ENCODE results near the gene DNAJC5.

DNAJC5 gene

GRCh38 chr20:63963784-63964301 is 68.9 kb downstream of the DNAJC5 start:
- H3K27ac ChIP-seq (ENCODE audit: low read depth, low read length) = no peak overlapping the region
- no peak overlapping the region for H3K4me2 ChIP-seq (ENCODE audit: low read depth, low read length, poor library complexity, severe bottlenecking)
- no peaks in the 10 kb centered on the region for H3F3A ChIP-seq (ENCODE audit: insufficient read depth)
- H3K9ac ChIP-seq (ENCODE audit: low read length) = no peak overlapping the region
- H3K79me2 ChIP-seq (ENCODE audit: insufficient read depth, low read length) = no peaks in the 10 kb centered on the region
- H3K36me3 ChIP-seq (ENCODE audit: low read length) = no peaks in the 10 kb centered on the region
- H4K20me1 ChIP-seq (ENCODE audit: low read depth, low read length) = no peaks in the 10 kb centered on the region
- H3K9me3 ChIP-seq (ENCODE audit: insufficient read depth, low read length) = peaks cover 15% of the 10 kb centered on the region; the same call in 1 of the 2 replicates
- H2AFZ ChIP-seq (ENCODE audit: low read depth, low read length, severe bottlenecking) = no peak overlapping the region
- H3K9me2 ChIP-seq (replicated peaks; ENCODE audit: insufficient read depth, low read length) = no peaks in the 10 kb centered on the region
- no peaks in the 10 kb centered on the region for H3K27me3 ChIP-seq (ENCODE audit: low read length)
- TF ChIP-seq EZH2phosphoT487 (conservative IDR thresholded peaks at IDR 0.05; ENCODE audit: low read length) (no peak), CTCF (IDR thresholded peaks at IDR 0.05; ENCODE audit: insufficient read depth, low read length, poor library complexity, severe bottlenecking) (no peak)
- no peak overlapping the region for H3K4me3 ChIP-seq (ENCODE audit: insufficient read depth, low read length, poor library complexity, severe bottlenecking)

GRCh38 chr20:63964412-63964811 is 69.5 kb downstream of the DNAJC5 start:
- TF ChIP-seq CTCF (IDR thresholded peaks at IDR 0.05; ENCODE audit: insufficient read depth, low read length, poor library complexity, severe bottlenecking) (no peak), EZH2phosphoT487 (conservative IDR thresholded peaks at IDR 0.05; ENCODE audit: low read length) (no peak)
- no peak overlapping the region for H3K9ac ChIP-seq (ENCODE audit: low read length)
- H3K79me2 ChIP-seq (ENCODE audit: insufficient read depth, low read length) = no peaks in the 10 kb centered on the region
- no peak overlapping the region for H3K27ac ChIP-seq (ENCODE audit: low read depth, low read length)
- H3K4me2 ChIP-seq (ENCODE audit: low read depth, low read length, poor library complexity, severe bottlenecking) = no peak overlapping the region
- H3F3A ChIP-seq (ENCODE audit: insufficient read depth) = no peaks in the 10 kb centered on the region
- no peaks in the 10 kb centered on the region for H4K20me1 ChIP-seq (ENCODE audit: low read depth, low read length)
- no peaks in the 10 kb centered on the region for H3K36me3 ChIP-seq (ENCODE audit: low read length)
- H3K4me3 ChIP-seq (ENCODE audit: insufficient read depth, low read length, poor library complexity, severe bottlenecking) = no peak overlapping the region
- no peaks in the 10 kb centered on the region for H3K27me3 ChIP-seq (ENCODE audit: low read length)
- H2AFZ ChIP-seq (ENCODE audit: low read depth, low read length, severe bottlenecking) = no peak overlapping the region
- no peaks in the 10 kb centered on the region for H3K9me2 ChIP-seq (replicated peaks; ENCODE audit: insufficient read depth, low read length)
- peaks cover 15% of the 10 kb centered on the region; the same call in 1 of the 2 replicates for H3K9me3 ChIP-seq (ENCODE audit: insufficient read depth, low read length)

GRCh38 chr20:63966172-63966943 is 71.4 kb downstream of the DNAJC5 start:
- H3K79me2 ChIP-seq (ENCODE audit: insufficient read depth, low read length) = no peaks in the 10 kb centered on the region
- H3K9me3 ChIP-seq (ENCODE audit: insufficient read depth, low read length) = peaks cover 15% of the 10 kb centered on the region; the same call in 1 of the 2 replicates
- H3K4me3 ChIP-seq (ENCODE audit: insufficient read depth, low read length, poor library complexity, severe bottlenecking) = no peak overlapping the region
- TF ChIP-seq EZH2phosphoT487 (conservative IDR thresholded peaks at IDR 0.05; ENCODE audit: low read length) = no peak
- TF ChIP-seq CTCF (IDR thresholded peaks at IDR 0.05; ENCODE audit: insufficient read depth, low read length, poor library complexity, severe bottlenecking) = no peak
- no peaks in the 10 kb centered on the region for H3F3A ChIP-seq (ENCODE audit: insufficient read depth)
- H3K9ac ChIP-seq (ENCODE audit: low read length) = no peak overlapping the region
- no peak overlapping the region for H2AFZ ChIP-seq (ENCODE audit: low read depth, low read length, severe bottlenecking)
- no peaks in the 10 kb centered on the region for H4K20me1 ChIP-seq (ENCODE audit: low read depth, low read length)
- no peaks in the 10 kb centered on the region for H3K9me2 ChIP-seq (replicated peaks; ENCODE audit: insufficient read depth, low read length)
- no peaks in the 10 kb centered on the region for H3K27me3 ChIP-seq (ENCODE audit: low read length)
- H3K4me2 ChIP-seq (ENCODE audit: low read depth, low read length, poor library complexity, severe bottlenecking) = no peak overlapping the region
- H3K27ac ChIP-seq (ENCODE audit: low read depth, low read length) = no peak overlapping the region
- no peaks in the 10 kb centered on the region for H3K36me3 ChIP-seq (ENCODE audit: low read length)

Data from SU-DHL-6 (cell line).